ENCODE data around the gene CITED4. TPM values are rescaled to one million over a fixed set of nuclear protein-coding genes. Genes with fewer than 3 reads are reported as not detected.
A peak's percentile ranks its signal among the peaks of the same experiment; 100 is the strongest.

The CITED4 gene
- total and polyA plus RNA-seq, 9 of the 15 experiments (the other 6 are each of a cell fraction or from before 2014, with no cell fraction given): 0.11 to 1.2 (median 0.17) TPM; not detected in 2

DNA sequence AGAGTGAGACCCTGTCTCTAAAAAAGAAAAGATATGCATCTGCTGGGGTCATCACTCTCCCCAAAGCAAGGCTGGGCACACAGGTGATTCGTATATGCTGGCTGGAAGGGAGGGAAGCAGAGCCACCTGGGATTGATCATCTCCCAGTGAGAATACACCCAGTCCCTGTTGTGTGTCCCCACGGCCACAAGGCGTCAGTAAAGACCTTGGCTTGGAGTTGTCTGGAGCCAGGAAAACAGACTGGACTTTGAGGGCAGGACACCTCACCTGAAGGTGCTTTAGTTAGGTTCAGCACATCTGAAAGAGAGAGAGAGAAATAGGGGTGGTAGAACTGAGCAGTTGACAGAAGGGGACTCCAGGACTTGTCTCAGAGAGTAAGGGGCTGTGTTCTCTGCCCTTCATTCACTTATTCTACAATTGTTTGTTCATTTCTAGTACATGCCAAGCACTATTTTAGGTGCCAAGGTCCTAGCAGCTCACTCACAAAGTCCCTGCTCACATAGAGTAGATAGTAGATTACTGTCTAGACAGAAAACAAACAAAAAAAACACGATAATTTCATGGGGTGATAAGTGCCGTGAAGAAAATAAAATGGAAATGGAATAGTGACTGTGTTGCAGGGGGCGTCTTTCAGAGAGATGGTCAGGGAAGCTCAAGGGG, 13.5 kb downstream of the CITED4 start (continued):
- TF ChIP-seq ZEB2 (IDR thresholded peaks at IDR 0.05) (0 out of 2 replicates have a peak, but pooled peaks have one; percentile 34), EGR1 (conservative IDR thresholded peaks at IDR 0.05) (no peak), RAD51 (IDR thresholded peaks at IDR 0.05; ENCODE audit: borderline replicate concordance, low read depth) (0 out of 2 replicates have a peak, but pooled peaks have one; percentile 11), ARNT (IDR thresholded peaks at IDR 0.05) (peak in 1 of 2 experiments; percentile 48; a peak in 1 of 4 replicates), ATF7 (IDR thresholded peaks at IDR 0.05) (0 out of 2 replicates have a peak, but pooled peaks have one; percentile 16), RCOR1 (IDR thresholded peaks at IDR 0.05; ENCODE audit: borderline replicate concordance in 1 of 2, low read depth in 2 of 2, low read length in 2 of 2) (peak in 1 of 2 experiments; percentile 64; a peak in 2 of 4 replicates), MYC (IDR thresholded peaks at IDR 0.05; ENCODE audit: low read depth, low read length) (0 out of 2 replicates have a peak, but pooled peaks have one; percentile 29), MYC (CRISPR knock-in tag; IDR thresholded peaks at IDR 0.05; ENCODE audit: borderline replicate concordance, low read depth) (no peak), HIVEP1 (CRISPR knock-in tag; IDR thresholded peaks at IDR 0.05) (no peak)
- TF ChIP-seq, protein P1, sequence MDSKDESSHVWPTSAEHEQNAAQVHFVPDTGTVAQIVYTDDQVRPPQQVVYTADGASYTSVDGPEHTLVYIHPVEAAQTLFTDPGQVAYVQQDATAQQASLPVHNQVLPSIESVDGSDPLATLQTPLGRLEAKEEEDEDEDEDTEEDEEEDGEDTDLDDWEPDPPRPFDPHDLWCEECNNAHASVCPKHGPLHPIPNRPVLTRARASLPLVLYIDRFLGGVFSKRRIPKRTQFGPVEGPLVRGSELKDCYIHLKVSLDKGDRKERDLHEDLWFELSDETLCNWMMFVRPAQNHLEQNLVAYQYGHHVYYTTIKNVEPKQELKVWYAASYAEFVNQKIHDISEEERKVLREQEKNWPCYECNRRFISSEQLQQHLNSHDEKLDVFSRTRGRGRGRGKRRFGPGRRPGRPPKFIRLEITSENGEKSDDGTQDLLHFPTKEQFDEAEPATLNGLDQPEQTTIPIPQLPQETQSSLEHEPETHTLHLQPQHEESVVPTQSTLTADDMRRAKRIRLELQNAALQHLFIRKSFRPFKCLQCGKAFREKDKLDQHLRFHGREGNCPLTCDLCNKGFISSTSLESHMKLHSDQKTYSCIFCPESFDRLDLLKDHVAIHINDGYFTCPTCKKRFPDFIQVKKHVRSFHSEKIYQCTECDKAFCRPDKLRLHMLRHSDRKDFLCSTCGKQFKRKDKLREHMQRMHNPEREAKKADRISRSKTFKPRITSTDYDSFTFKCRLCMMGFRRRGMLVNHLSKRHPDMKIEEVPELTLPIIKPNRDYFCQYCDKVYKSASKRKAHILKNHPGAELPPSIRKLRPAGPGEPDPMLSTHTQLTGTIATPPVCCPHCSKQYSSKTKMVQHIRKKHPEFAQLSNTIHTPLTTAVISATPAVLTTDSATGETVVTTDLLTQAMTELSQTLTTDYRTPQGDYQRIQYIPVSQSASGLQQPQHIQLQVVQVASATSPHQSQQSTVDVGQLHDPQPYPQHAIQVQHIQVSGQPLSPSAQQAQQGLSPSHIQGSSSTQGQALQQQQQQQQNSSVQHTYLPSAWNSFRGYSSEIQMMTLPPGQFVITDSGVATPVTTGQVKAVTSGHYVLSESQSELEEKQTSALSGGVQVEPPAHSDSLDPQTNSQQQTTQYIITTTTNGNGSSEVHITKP (IDR thresholded peaks at IDR 0.05; ENCODE audit: partially characterized antibody): no peak
- TF ChIP-seq, protein P2, sequence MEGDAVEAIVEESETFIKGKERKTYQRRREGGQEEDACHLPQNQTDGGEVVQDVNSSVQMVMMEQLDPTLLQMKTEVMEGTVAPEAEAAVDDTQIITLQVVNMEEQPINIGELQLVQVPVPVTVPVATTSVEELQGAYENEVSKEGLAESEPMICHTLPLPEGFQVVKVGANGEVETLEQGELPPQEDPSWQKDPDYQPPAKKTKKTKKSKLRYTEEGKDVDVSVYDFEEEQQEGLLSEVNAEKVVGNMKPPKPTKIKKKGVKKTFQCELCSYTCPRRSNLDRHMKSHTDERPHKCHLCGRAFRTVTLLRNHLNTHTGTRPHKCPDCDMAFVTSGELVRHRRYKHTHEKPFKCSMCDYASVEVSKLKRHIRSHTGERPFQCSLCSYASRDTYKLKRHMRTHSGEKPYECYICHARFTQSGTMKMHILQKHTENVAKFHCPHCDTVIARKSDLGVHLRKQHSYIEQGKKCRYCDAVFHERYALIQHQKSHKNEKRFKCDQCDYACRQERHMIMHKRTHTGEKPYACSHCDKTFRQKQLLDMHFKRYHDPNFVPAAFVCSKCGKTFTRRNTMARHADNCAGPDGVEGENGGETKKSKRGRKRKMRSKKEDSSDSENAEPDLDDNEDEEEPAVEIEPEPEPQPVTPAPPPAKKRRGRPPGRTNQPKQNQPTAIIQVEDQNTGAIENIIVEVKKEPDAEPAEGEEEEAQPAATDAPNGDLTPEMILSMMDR (IDR thresholded peaks at IDR 0.05 in 2 of 3, conservative IDR thresholded peaks at IDR 0.05 in 1 of 3; ENCODE audit: insufficient read depth in 2 of 3, low read depth in 1 of 3, low read length in 3 of 3): peak; percentile 95 to 98 (median 97)
- TF ChIP-seq, protein P3, sequence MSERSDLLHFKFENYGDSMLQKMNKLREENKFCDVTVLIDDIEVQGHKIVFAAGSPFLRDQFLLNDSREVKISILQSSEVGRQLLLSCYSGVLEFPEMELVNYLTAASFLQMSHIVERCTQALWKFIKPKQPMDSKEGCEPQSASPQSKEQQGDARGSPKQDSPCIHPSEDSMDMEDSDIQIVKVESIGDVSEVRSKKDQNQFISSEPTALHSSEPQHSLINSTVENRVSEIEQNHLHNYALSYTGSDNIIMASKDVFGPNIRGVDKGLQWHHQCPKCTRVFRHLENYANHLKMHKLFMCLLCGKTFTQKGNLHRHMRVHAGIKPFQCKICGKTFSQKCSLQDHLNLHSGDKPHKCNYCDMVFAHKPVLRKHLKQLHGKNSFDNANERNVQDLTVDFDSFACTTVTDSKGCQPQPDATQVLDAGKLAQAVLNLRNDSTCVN (CRISPR knock-in tag; IDR thresholded peaks at IDR 0.05): no peak
- TF ChIP-seq, protein P4, sequence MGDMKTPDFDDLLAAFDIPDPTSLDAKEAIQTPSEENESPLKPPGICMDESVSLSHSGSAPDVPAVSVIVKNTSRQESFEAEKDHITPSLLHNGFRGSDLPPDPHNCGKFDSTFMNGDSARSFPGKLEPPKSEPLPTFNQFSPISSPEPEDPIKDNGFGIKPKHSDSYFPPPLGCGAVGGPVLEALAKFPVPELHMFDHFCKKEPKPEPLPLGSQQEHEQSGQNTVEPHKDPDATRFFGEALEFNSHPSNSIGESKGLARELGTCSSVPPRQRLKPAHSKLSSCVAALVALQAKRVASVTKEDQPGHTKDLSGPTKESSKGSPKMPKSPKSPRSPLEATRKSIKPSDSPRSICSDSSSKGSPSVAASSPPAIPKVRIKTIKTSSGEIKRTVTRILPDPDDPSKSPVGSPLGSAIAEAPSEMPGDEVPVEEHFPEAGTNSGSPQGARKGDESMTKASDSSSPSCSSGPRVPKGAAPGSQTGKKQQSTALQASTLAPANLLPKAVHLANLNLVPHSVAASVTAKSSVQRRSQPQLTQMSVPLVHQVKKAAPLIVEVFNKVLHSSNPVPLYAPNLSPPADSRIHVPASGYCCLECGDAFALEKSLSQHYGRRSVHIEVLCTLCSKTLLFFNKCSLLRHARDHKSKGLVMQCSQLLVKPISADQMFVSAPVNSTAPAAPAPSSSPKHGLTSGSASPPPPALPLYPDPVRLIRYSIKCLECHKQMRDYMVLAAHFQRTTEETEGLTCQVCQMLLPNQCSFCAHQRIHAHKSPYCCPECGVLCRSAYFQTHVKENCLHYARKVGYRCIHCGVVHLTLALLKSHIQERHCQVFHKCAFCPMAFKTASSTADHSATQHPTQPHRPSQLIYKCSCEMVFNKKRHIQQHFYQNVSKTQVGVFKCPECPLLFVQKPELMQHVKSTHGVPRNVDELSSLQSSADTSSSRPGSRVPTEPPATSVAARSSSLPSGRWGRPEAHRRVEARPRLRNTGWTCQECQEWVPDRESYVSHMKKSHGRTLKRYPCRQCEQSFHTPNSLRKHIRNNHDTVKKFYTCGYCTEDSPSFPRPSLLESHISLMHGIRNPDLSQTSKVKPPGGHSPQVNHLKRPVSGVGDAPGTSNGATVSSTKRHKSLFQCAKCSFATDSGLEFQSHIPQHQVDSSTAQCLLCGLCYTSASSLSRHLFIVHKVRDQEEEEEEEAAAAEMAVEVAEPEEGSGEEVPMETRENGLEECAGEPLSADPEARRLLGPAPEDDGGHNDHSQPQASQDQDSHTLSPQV (IDR thresholded peaks at IDR 0.05): no peak
- TF ChIP-seq, protein P5, sequence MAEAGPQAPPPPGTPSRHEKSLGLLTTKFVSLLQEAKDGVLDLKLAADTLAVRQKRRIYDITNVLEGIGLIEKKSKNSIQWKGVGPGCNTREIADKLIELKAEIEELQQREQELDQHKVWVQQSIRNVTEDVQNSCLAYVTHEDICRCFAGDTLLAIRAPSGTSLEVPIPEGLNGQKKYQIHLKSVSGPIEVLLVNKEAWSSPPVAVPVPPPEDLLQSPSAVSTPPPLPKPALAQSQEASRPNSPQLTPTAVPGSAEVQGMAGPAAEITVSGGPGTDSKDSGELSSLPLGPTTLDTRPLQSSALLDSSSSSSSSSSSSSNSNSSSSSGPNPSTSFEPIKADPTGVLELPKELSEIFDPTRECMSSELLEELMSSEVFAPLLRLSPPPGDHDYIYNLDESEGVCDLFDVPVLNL (CRISPR knock-in tag; IDR thresholded peaks at IDR 0.05; ENCODE audit: low read depth): 0 out of 2 replicates have a peak, but pooled peaks have one; percentile 13

Data from K562 (cell line).